HepG2 (cell line): ENCODE measurements around the gene CST5. TPM values are rescaled to one million over a fixed set of nuclear protein-coding genes. Genes with fewer than 3 reads are reported as not detected.
A peak's percentile ranks its signal among the peaks of the same experiment; 100 is the strongest.

Experiments
- ATAC-seq: fragments of 200-7000 bp; cut with Tn5 transposase; 3 replicates; pipeline ENCODE4 v1.9.1; 2020; ENCODE audit warnings: mild to moderate bottlenecking, moderate library complexity
- BruUV-seq: library from RNA; stranded (reverse); fragments of 400-500 nt; replicated peaks from 2 replicates; lab custom pipeline; 2021; lab: Mats Ljungman, UMichigan
- CTCF ChIA-PET: fragments of 300-600 bp; formaldehyde crosslinking; extraction: SDS; loops from one replicate; lab custom pipeline; 2021; ENCODE audit warnings: low total read pairs, inconsistent platforms, low intra/inter-chr PET ratio; lab: Yijun Ruan, JAX
- POLR2A ChIA-PET: fragments of 350-600 bp; sonication (Branson Sonifier 250); formaldehyde crosslinking; loops from one replicate; lab custom pipeline; 2020; ENCODE audit warnings: antibody characterized with exemption, inconsistent platforms; lab: Yijun Ruan, JAX
- DNase-seq: peaks from one replicate; pipeline ENCODE4 v3.0.0-alpha.2; 2015; ENCODE audit warnings: low spot score
- FAIRE-seq: peaks from 3 replicates; lab custom pipeline; 2011; peaks lifted over from hg19 to GRCh38; lab: Jason Lieb, UNC
- H2AFZ ChIP-seq: one replicate; pipeline ENCODE4 v1.6.1; 2011; ENCODE audit warnings: low read length, inconsistent platforms
- H3K27ac ChIP-seq: fragments of 300-600 bp; 3 replicates; pipeline ENCODE4 v1.8.0; 2011; ENCODE audit warnings: mixed run types, mild to moderate bottlenecking, mixed read lengths, low read length, inconsistent platforms; ENCODE audit not compliant: insufficient read depth; ENCODE audit errors: extremely low read length
- H3K27me3 ChIP-seq, 2 experiments: fragments of 200-600 bp in 1 of 2; 2 replicates in 1 of 2; 3 replicates in 1 of 2; pipeline versions ENCODE4 v1.6.0 to v1.8.0; 2011; ENCODE audit warnings: low read length in 2 of 2, mild to moderate bottlenecking in 2 of 2, moderate library complexity in 2 of 2, inconsistent platforms in 1 of 2; ENCODE audit not compliant: insufficient read depth in 2 of 2, control insufficient read depth in 1 of 2
- H3K36me3 ChIP-seq, 2 experiments: fragments of 200-600 bp in 1 of 2; replicated peaks in 1 of 2; 2 replicates in 1 of 2; 3 replicates in 1 of 2; pipeline versions ENCODE4 v1.5.1 to v1.8.0; 2011; ENCODE audit warnings: low read length in 2 of 2, inconsistent platforms in 1 of 2; ENCODE audit not compliant: insufficient read depth in 2 of 2, control insufficient read depth in 1 of 2
- H3K4me1 ChIP-seq: 2 replicates; pipeline ENCODE4 v1.5.1; 2012; ENCODE audit warnings: low read length, inconsistent platforms; ENCODE audit not compliant: insufficient read depth
- H3K4me2 ChIP-seq: 2 replicates; pipeline ENCODE4 v1.6.0; 2011; ENCODE audit warnings: low read depth, low read length, inconsistent platforms
- H3K4me3 ChIP-seq, 3 experiments: fragments of 200-600 bp in 1 of 3; sonication (generic), shearing (Covaris generic) in 1 of 3; replicated peaks in 1 of 3; 2 replicates each; pipeline ENCODE4 v1.5.1; 2011 to 2016; ENCODE audit warnings: low read length in 3 of 3, inconsistent platforms in 2 of 3, low read depth in 2 of 3, mild to moderate bottlenecking in 2 of 3, control low read depth in 1 of 3, mixed read lengths in 1 of 3; ENCODE audit not compliant: insufficient read depth in 1 of 3
- H3K79me2 ChIP-seq: one replicate; pipeline ENCODE4 v1.6.1; 2011; ENCODE audit warnings: low read length, inconsistent platforms; ENCODE audit not compliant: insufficient read depth
- H3K9ac ChIP-seq: 2 replicates; pipeline ENCODE4 v1.6.0; 2011; ENCODE audit warnings: mild to moderate bottlenecking, low read depth, low read length, inconsistent platforms; ENCODE audit not compliant: insufficient read depth
- H3K9me3 ChIP-seq: 2 replicates; pipeline ENCODE4 v1.5.1; 2012; ENCODE audit warnings: mild to moderate bottlenecking, low read length
- H4K20me1 ChIP-seq: 2 replicates; pipeline ENCODE4 v1.6.0; 2011; ENCODE audit warnings: inconsistent platforms, mild to moderate bottlenecking, low read length, moderate library complexity; ENCODE audit not compliant: insufficient read depth
- ERF ChIP-seq: IDR thresholded peaks from 2 replicates; pipeline ENCODE4 v1.6.1; 2018; ENCODE audit warnings: missing biosample characterization, missing genetic modification reagents
- HCFC1 ChIP-seq: fragments of 150-350 bp; IDR thresholded peaks from 2 replicates; pipeline ENCODE4 v1.6.1; 2014; ENCODE audit warnings: low read depth, low read length
- MAFF ChIP-seq: IDR thresholded peaks from 2 replicates; pipeline ENCODE4 v1.6.1; 2011; ENCODE audit warnings: low read depth, low read length, improper control_type of control experiment
- NFKB2 ChIP-seq: sonication (generic); formaldehyde crosslinking; IDR thresholded peaks from 2 replicates; pipeline ENCODE4 v1.4.0; 2020; ENCODE audit warnings: missing genetic modification reagents, borderline replicate concordance
- NPAS2 ChIP-seq: sonication (generic); formaldehyde crosslinking; IDR thresholded peaks from 2 replicates; pipeline ENCODE4 v1.8.0; 2022; ENCODE audit warnings: mild to moderate bottlenecking, missing genetic modification reagents, borderline replicate concordance
- NR1H2 ChIP-seq: sonication (generic); formaldehyde crosslinking; IDR thresholded peaks from 2 replicates; pipeline ENCODE4 v1.8.1; 2022; ENCODE audit warnings: low read depth, missing genetic modification reagents, borderline replicate concordance
- TEAD3 ChIP-seq: optimal IDR thresholded peaks from 2 replicates; pipeline ENCODE3; 2016; ENCODE audit warnings: borderline replicate concordance
- TIGD3 ChIP-seq: sonication (generic); formaldehyde crosslinking; IDR thresholded peaks from 2 replicates; pipeline ENCODE4 v1.5.1; 2020; ENCODE audit warnings: mild to moderate bottlenecking, missing genetic modification reagents, borderline replicate concordance
- ZBTB7B ChIP-seq: sonication (generic); formaldehyde crosslinking; IDR thresholded peaks from 2 replicates; pipeline ENCODE4 v1.4.0; 2020; ENCODE audit warnings: missing genetic modification reagents
- ZKSCAN5 ChIP-seq: sonication (generic); formaldehyde crosslinking; IDR thresholded peaks from 2 replicates; pipeline ENCODE4 v1.5.1; 2020; ENCODE audit warnings: mild to moderate bottlenecking, missing genetic modification reagents
- ZMYM4 ChIP-seq: sonication (generic); formaldehyde crosslinking; IDR thresholded peaks from 2 replicates; pipeline ENCODE4 v1.8.1; 2023; ENCODE audit warnings: mild to moderate bottlenecking, missing genetic modification reagents
- ZNF274 ChIP-seq: sonication (generic); formaldehyde crosslinking; IDR thresholded peaks from 2 replicates; pipeline ENCODE4 v1.5.1; 2020; ENCODE audit warnings: mild to moderate bottlenecking, missing genetic modification reagents
- ZNF275 ChIP-seq: sonication (generic); formaldehyde crosslinking; IDR thresholded peaks from 2 replicates; pipeline ENCODE4 v1.8.0; 2022; ENCODE audit warnings: missing genetic modification reagents, mild to moderate bottlenecking, inconsistent platforms, borderline replicate concordance
- ZNF331 ChIP-seq: sonication (generic); formaldehyde crosslinking; IDR thresholded peaks from 2 replicates; pipeline ENCODE4 v1.4.0; 2020; ENCODE audit warnings: missing genetic modification reagents
- ZNF720 ChIP-seq: sonication (generic); formaldehyde crosslinking; IDR thresholded peaks from 2 replicates; pipeline ENCODE4 v1.4.0; 2020; ENCODE audit warnings: missing genetic modification reagents
- ZNF788 ChIP-seq: sonication (generic); formaldehyde crosslinking; IDR thresholded peaks from 2 replicates; pipeline ENCODE4 v1.5.0; 2020; ENCODE audit warnings: mild to moderate bottlenecking, missing genetic modification reagents, borderline replicate concordance
- WGBS: methylation state at CpG from one replicate; pipeline ENCODE4 v1.1.6; 2017; ENCODE audit warnings: low lambda C conversion rate; 5-methylcytosine and 5-hydroxymethylcytosine counted together
- in situ Hi-C: cut with HindIII; loops from 2 replicates; pipeline ENCODE4 v1.10.0; 2017; ENCODE audit warnings: low pct_unique_long_range_greater_than_20kb; ENCODE audit not compliant: extremely low pct_ligation_motif_present
- intact Hi-C: fragments of 100-400 bp; cut with micrococcal nuclease; formaldehyde crosslinking; loops from one replicate; pipeline ENCODE4 v1.10.0; 2022; ENCODE audit not compliant: unreplicated experiment
- polyA plus RNA-seq, 8 experiments: library from polyadenylated mRNA; depleted of rRNA in 3 of 8; stranded (reverse) in 7 of 8; unstranded in 1 of 8; fragments of >200 nt; fragmentation: Illumina TruSeq in 4 of 8; extraction: Trizol in 4 of 8; gene quantifications; 2 replicates each; pipeline versions ENCODE4 v1.2.1 to v1.2.3, GENCODE V29; 2011 to 2016; ENCODE audit warnings: low read depth in 4 of 8, missing spikeins in 1 of 8, mixed read lengths in 1 of 8; ENCODE audit not compliant: insufficient read depth in 1 of 8
- total RNA-seq, 5 experiments: library from RNA; depleted of rRNA; stranded (reverse); fragments of >200 nt; fragmentation: Illumina TruSeq; extraction: Trizol; gene quantifications; 2 replicates each; pipeline ENCODE4 v1.2.3, GENCODE V29; 2016; ENCODE audit warnings: low read depth in 1 of 5
- TF ChIP-seq, protein P1 (sequence below): sonication (generic); formaldehyde crosslinking; IDR thresholded peaks from 2 replicates; pipeline ENCODE4 v1.8.1; 2023; ENCODE audit warnings: mild to moderate bottlenecking, inconsistent platforms, moderate library complexity, missing genetic modification reagents, borderline replicate concordance

The CST5 gene
- total and polyA plus RNA-seq, 2 of the 13 experiments (the other 11 are each of a cell fraction or from before 2014, with no cell fraction given): 0.16 TPM; not detected in 1

DNA sequence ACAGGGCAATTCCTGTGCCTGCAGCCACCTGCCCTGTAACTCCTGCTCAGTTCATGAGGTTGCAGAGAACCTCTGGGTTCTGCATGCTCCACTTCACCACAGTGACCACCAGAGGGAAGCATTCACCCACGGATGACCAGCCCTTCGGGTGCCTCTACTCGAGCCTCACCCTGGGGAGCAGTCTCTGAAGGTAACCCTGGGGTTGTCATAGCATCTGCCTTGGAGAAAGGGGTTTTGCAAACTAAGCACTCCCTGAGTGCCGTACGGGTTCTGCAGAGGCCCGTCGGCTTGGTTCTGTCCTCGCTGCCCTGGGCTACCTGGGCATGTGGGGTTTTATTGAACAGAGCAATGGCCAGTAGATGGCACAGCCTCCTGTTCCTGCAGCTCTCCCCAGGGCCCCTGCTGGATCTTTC, 10.2 kb upstream of the CST5 start:
- no peak overlapping the region for H3K4me3 ChIP-seq
- no peaks in the 10 kb centered on the region for H3K9me3 ChIP-seq
- H3K79me2 ChIP-seq: no peaks in the 10 kb centered on the region
- H3K4me1 ChIP-seq: no peaks in the 10 kb centered on the region
- ATAC-seq (peak; percentile 99), DNase-seq (peak; percentile 74), FAIRE-seq (peak; percentile 99)
- peaks cover 0 to 3% of the 10 kb centered on the region in 2 experiments; a peak in 1 of 5 replicates for H3K27me3 ChIP-seq
- POLR2A ChIA-PET: no interaction called here
- 0% methylated on average over 6 of the region's 8 CpGs for WGBS
- H3K36me3 ChIP-seq: no peaks in the 10 kb centered on the region
- BruUV-seq: no TSS peak
- CTCF ChIA-PET: interaction anchor here (1.5 to 2.2 kb wide), 2 partner anchors 106 to 275 kb away, joined by 5 to 26 read pairs; no protein-coding TSS in a partner anchor
- no peak overlapping the region for H3K9ac ChIP-seq
- no peak overlapping the region for H3K27ac ChIP-seq
- in situ Hi-C loops (loop anchor here (5.0 kb wide), 1 partner anchor 108 kb away; no protein-coding TSS in a partner anchor), intact Hi-C loops (loop anchor here (1.0 to 2.0 kb wide), 3 partner anchors 107 to 275 kb away; no protein-coding TSS in a partner anchor)
- H2AFZ ChIP-seq: no peak overlapping the region
- no peaks in the 10 kb centered on the region for H4K20me1 ChIP-seq
- no peak overlapping the region for H3K4me2 ChIP-seq
- peak; percentile 18; the same call in 1 of the 2 replicates for TF ChIP-seq NR1H2 (CRISPR knock-in tag)
- TF ChIP-seq, protein P1, sequence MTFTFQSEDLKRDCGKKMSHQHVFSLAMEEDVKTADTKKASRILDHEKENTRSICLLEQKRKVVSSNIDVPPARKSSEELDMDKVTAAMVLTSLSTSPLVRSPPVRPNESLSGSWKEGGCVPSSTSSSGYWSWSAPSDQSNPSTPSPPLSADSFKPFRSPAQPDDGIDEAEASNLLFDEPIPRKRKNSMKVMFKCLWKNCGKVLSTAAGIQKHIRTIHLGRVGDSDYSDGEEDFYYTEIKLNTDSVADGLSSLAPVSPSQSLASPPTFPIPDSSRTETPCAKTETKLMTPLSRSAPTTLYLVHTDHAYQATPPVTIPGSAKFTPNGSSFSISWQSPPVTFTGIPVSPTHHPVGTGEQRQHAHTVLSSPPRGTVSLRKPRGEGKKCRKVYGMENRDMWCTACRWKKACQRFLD (CRISPR knock-in tag): 0 out of 2 replicates have a peak, but pooled peaks have one; percentile 51
- TF ChIP-seq HCFC1: peak; percentile 14; the same call in 1 of the 2 replicates
- TF ChIP-seq ZNF274: no peak
- no peak for TF ChIP-seq ZMYM4
- TF ChIP-seq ERF: peak; percentile 64; the same call in 1 of the 2 replicates
- no peak for TF ChIP-seq ZNF275 (CRISPR knock-in tag)
- 0 out of 2 replicates have a peak, but pooled peaks have one; percentile 0 for TF ChIP-seq MAFF
- 0 out of 2 replicates have a peak, but pooled peaks have one; percentile 38 for TF ChIP-seq ZNF331 (CRISPR knock-in tag)
- no peak for TF ChIP-seq ZNF788
- TF ChIP-seq NFKB2 (CRISPR knock-in tag): peak; percentile 72; the same call in 1 of the 2 replicates
- TF ChIP-seq ZBTB7B (CRISPR knock-in tag): no peak
- TF ChIP-seq ZNF720: peak; percentile 52; the same call in 1 of the 2 replicates
- no peak for TF ChIP-seq TIGD3 (CRISPR knock-in tag)
- no peak for TF ChIP-seq ZKSCAN5 (CRISPR knock-in tag)
- peak; percentile 50 for TF ChIP-seq TEAD3 (CRISPR knock-in tag)
- no peak for TF ChIP-seq NPAS2 (CRISPR knock-in tag)
